ENCODE data around the gene UBR4.
"Not testable (repeated sequence)": the region's sequence is repeated elsewhere in the genome, so short reads cannot be mapped to it uniquely, and the experiment has no call there.

Gene UBR4

GRCh38 chr1:19220080-19220846, 10.2 kb upstream of the UBR4 start:
- Histone ChIP-seq H3K4me3 (ENCODE audit: low read depth, low read length) (no peak overlapping the region), H2AFZ (peak overlapping the region; percentile 38), H3K79me2 (no peaks in the 10 kb centered on the region), H3K27ac (peak overlapping the region; percentile 73), H3K9me3 (ENCODE audit: control insufficient read depth, low read length) (no peaks in the 10 kb centered on the region), H3K4me2 (ENCODE audit: low read length) (peak overlapping the region; percentile 5), H3K27me3 (ENCODE audit: control insufficient read depth, insufficient read depth, low read length) (no peaks in the 10 kb centered on the region), H3K4me1 (peaks cover 11% of the 10 kb centered on the region), H3K36me3 (ENCODE audit: control insufficient read depth, insufficient read depth, low read length) (no peaks in the 10 kb centered on the region), H3K9ac (no peak overlapping the region)
- TF ChIP-seq CTCF (IDR thresholded peaks at IDR 0.05), result no peak

DNA sequence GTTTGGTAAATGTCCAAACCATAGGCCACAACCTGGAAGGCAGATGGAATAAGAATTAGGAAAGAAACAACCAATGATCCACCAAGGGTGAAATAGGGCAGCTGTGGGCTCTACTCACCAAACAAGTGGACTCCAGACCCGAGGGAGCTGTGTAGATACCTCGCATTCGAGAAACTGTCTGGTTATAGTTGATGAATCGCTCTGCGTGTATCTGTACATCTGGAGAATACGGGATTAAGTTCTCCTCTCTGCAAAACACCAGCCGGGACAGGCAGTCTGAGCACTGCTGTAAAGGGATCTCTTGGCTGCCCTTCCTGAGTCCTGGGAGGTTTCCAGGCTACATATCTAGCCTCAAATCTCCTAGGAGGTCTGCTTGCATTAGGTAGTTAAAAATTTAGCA, 9.4 kb upstream of the UBR4 start:
- Histone ChIP-seq H3K9me3 (ENCODE audit: control insufficient read depth, low read length) (no peaks in the 10 kb centered on the region), H3K27ac (peak overlapping the region; percentile 73), H2AFZ (peak overlapping the region; percentile 42), H3K79me2 (no peaks in the 10 kb centered on the region), H3K27me3 (ENCODE audit: control insufficient read depth, insufficient read depth, low read length) (no peaks in the 10 kb centered on the region), H3K4me2 (ENCODE audit: low read length) (peak overlapping the region; percentile 5), H3K4me3 (ENCODE audit: low read depth, low read length) (peak overlapping the region; percentile 7), H3K9ac (no peak overlapping the region), H3K36me3 (ENCODE audit: control insufficient read depth, insufficient read depth, low read length) (no peaks in the 10 kb centered on the region), H3K4me1 (peaks cover 11% of the 10 kb centered on the region)
- no peak for TF ChIP-seq CTCF (IDR thresholded peaks at IDR 0.05)

DNA sequence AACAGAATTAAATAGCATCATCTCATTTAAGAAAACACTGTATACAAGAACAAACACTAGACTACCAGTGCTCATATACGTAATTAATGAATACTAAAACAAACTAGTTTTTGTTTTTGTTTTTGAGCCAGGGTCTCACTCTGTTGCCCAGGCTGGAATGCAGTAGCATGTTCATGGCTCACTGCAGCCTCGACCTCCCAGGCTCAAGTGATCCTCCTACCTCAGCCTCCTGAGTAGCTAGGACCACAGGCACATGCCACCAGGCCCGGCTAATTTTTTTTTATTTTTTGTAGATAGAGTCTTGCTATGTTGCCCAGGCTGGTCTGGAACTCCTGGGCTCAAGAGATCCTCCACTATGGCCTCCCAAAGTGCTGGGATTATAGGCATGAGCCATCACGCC, 6.5 kb upstream of the UBR4 start:
- not testable (repeated sequence) for H3K27ac ChIP-seq; H2AFZ ChIP-seq; H3K36me3 ChIP-seq (ENCODE audit: control insufficient read depth, insufficient read depth, low read length); H3K4me2 ChIP-seq (ENCODE audit: low read length); H3K4me3 ChIP-seq (ENCODE audit: low read depth, low read length); H3K79me2 ChIP-seq; H3K27me3 ChIP-seq (ENCODE audit: control insufficient read depth, insufficient read depth, low read length); H3K9me3 ChIP-seq (ENCODE audit: control insufficient read depth, low read length); H3K9ac ChIP-seq
- H3K4me1 ChIP-seq, result peaks cover 11% of the 10 kb centered on the region

- Histone ChIP-seq H3K4me2 (ENCODE audit: low read length) (no peak overlapping the region), H3K9ac (no peak overlapping the region), H2AFZ (no peak overlapping the region), H3K4me1 (peaks cover 5% of the 10 kb centered on the region), H3K27ac (no peak overlapping the region), H3K27me3 (ENCODE audit: control insufficient read depth, insufficient read depth, low read length) (no peaks in the 10 kb centered on the region), H3K79me2 (peaks cover 4% of the 10 kb centered on the region), H3K36me3 (ENCODE audit: control insufficient read depth, insufficient read depth, low read length) (no peaks in the 10 kb centered on the region), H3K4me3 (ENCODE audit: low read depth, low read length) (no peak overlapping the region), H3K9me3 (ENCODE audit: control insufficient read depth, low read length) (no peaks in the 10 kb centered on the region)
- TF ChIP-seq CTCF (IDR thresholded peaks at IDR 0.05), result no peak
Observed at GRCh38 chr1:19213580-19213979, 3.5 kb upstream of the UBR4 start.

- Histone ChIP-seq H3K4me3 (ENCODE audit: low read depth, low read length) (no peak overlapping the region), H3K27ac (no peak overlapping the region), H3K79me2 (peaks cover 12% of the 10 kb centered on the region), H3K4me2 (ENCODE audit: low read length) (no peak overlapping the region), H2AFZ (no peak overlapping the region), H3K36me3 (ENCODE audit: control insufficient read depth, insufficient read depth, low read length) (no peaks in the 10 kb centered on the region), H3K27me3 (ENCODE audit: control insufficient read depth, insufficient read depth, low read length) (no peaks in the 10 kb centered on the region), H3K9me3 (ENCODE audit: control insufficient read depth, low read length) (no peaks in the 10 kb centered on the region), H3K9ac (no peak overlapping the region), H3K4me1 (peaks cover 9% of the 10 kb centered on the region)
- TF ChIP-seq CTCF (IDR thresholded peaks at IDR 0.05), result no peak
Observed at GRCh38 chr1:19212167-19212566, 2.1 kb upstream of the UBR4 start.
